BLaER1 treated with 17β-estradiol and CSF1 and Interleukin-3, amounts not matched to agents 10 nM and 100 nM (cell line): ENCODE data around the gene CCDC63.

Experiments
- H3K27ac ChIP-seq, 11 experiments: shearing (Covaris generic); formaldehyde crosslinking; 2 replicates each; pipeline ENCODE4 v1.8.1; 2022
- H3K27me3 ChIP-seq, 11 experiments: shearing (Covaris generic); formaldehyde crosslinking; 2 replicates each; pipeline ENCODE4 v1.8.1; 2022
- H3K36me3 ChIP-seq, 11 experiments: shearing (Covaris generic); formaldehyde crosslinking; 2 replicates each; pipeline ENCODE4 v1.8.1; 2022
- H3K4me1 ChIP-seq, 10 experiments: shearing (Covaris generic); formaldehyde crosslinking; 2 replicates each; pipeline ENCODE4 v1.8.1; 2022
- H3K4me2 ChIP-seq, 11 experiments: shearing (Covaris generic); formaldehyde crosslinking; 2 replicates each; pipeline ENCODE4 v1.8.1; 2022
- H3K4me3 ChIP-seq, 10 experiments: shearing (Covaris generic); formaldehyde crosslinking; 2 replicates each; pipeline ENCODE4 v1.8.1; 2022
- H3K9ac ChIP-seq, 11 experiments: shearing (Covaris generic); formaldehyde crosslinking; 2 replicates each; pipeline ENCODE4 v1.8.1; 2022
- H3K9me3 ChIP-seq, 11 experiments: shearing (Covaris generic); formaldehyde crosslinking; replicated peaks in 1 of 11; 2 replicates each; pipeline ENCODE4 v1.8.1; 2022
- H4K20me1 ChIP-seq, 11 experiments: shearing (Covaris generic); formaldehyde crosslinking; 2 replicates each; pipeline ENCODE4 v1.8.1; 2022
- Cebpa-rat ChIP-seq, 11 experiments: shearing (Covaris generic); IDR thresholded peaks; 2 replicates each; pipeline ENCODE4 v1.8.1; 2022

CCDC63 gene

GRCh38 chr12:110826592-110827200 lies 20.1 kb upstream of the CCDC63 start:
- H3K36me3 ChIP-seq: no peaks in the 10 kb centered on the region
- no peaks in the 10 kb centered on the region for H3K27me3 ChIP-seq
- H3K4me3 ChIP-seq: no peak overlapping the region
- peaks cover 4 to 16% (median 11%) of the 10 kb centered on the region in 10 experiments; a peak in 12 of 20 replicates for H3K4me1 ChIP-seq
- H3K9me3 ChIP-seq: no peaks in the 10 kb centered on the region
- peak; percentile 65 to 96 (median 78); a peak in 21 of 22 replicates for TF ChIP-seq Cebpa-rat (IDR thresholded peaks at IDR 0.05)
- H4K20me1 ChIP-seq: no peaks in the 10 kb centered on the region
- peak overlapping the region; percentile 10 to 49 (median 33); a peak in 12 of 22 replicates for H3K4me2 ChIP-seq
- H3K27ac ChIP-seq: peak overlapping the region in 3 of 11 experiments; percentile 1 to 26 (median 25); a peak in 2 of 22 replicates
- H3K9ac ChIP-seq: no peak overlapping the region

- no peak overlapping the region for H3K4me3 ChIP-seq
- H3K36me3 ChIP-seq: no peaks in the 10 kb centered on the region
- no peaks in the 10 kb centered on the region for H3K27me3 ChIP-seq
- H3K27ac ChIP-seq: no peak overlapping the region
- H3K4me1 ChIP-seq: peaks cover 0 to 8% (median 5%) of the 10 kb centered on the region in 10 experiments; a peak in 10 of 20 replicates
- H3K9me3 ChIP-seq: no peaks in the 10 kb centered on the region
- no peaks in the 10 kb centered on the region for H4K20me1 ChIP-seq
- H3K4me2 ChIP-seq: no peak overlapping the region
- no peak overlapping the region for H3K9ac ChIP-seq
- no peak for TF ChIP-seq Cebpa-rat (IDR thresholded peaks at IDR 0.05)
These were observed 17.5 kb upstream of the CCDC63 start for GRCh38 chr12:110829308-110829707.

GRCh38 chr12:110836291-110836690 lies 10.5 kb upstream of the CCDC63 start:
- no peaks in the 10 kb centered on the region for H3K9me3 ChIP-seq
- TF ChIP-seq Cebpa-rat (IDR thresholded peaks at IDR 0.05): no peak
- H3K27ac ChIP-seq: no peak overlapping the region
- H3K4me1 ChIP-seq: peaks cover 0 to 13% (median 2%) of the 10 kb centered on the region in 10 experiments; a peak in 7 of 20 replicates
- no peaks in the 10 kb centered on the region for H3K36me3 ChIP-seq
- no peaks in the 10 kb centered on the region for H4K20me1 ChIP-seq
- no peak overlapping the region for H3K4me2 ChIP-seq
- no peaks in the 10 kb centered on the region for H3K27me3 ChIP-seq
- no peak overlapping the region for H3K9ac ChIP-seq
- no peak overlapping the region for H3K4me3 ChIP-seq

- no peak overlapping the region for H3K9ac ChIP-seq
- no peak overlapping the region for H3K4me2 ChIP-seq
- no peak overlapping the region for H3K27ac ChIP-seq
- no peaks in the 10 kb centered on the region for H3K9me3 ChIP-seq
- TF ChIP-seq Cebpa-rat (IDR thresholded peaks at IDR 0.05): no peak
- no peaks in the 10 kb centered on the region for H4K20me1 ChIP-seq
- peaks cover 0 to 13% (median 4%) of the 10 kb centered on the region in 10 experiments; a peak in 10 of 20 replicates for H3K4me1 ChIP-seq
- H3K4me3 ChIP-seq: no peak overlapping the region
- no peaks in the 10 kb centered on the region for H3K36me3 ChIP-seq
- H3K27me3 ChIP-seq: peaks cover 0 to 6% (median 1%) of the 10 kb centered on the region in 11 experiments; a peak in 6 of 22 replicates
These were observed 5.8 kb upstream of the CCDC63 start for GRCh38 chr12:110841007-110841406.

GRCh38 chr12:110844131-110844530 lies 2.7 kb upstream of the CCDC63 start:
- no peak overlapping the region for H3K4me3 ChIP-seq

GRCh38 chr12:110844551-110845338 lies 2.0 kb upstream of the CCDC63 start:
- Histone ChIP-seq H3K36me3 (no peaks in the 10 kb centered on the region), H3K4me1 (peaks cover 0 to 20% (median 13%) of the 10 kb centered on the region in 10 experiments; a peak in 12 of 20 replicates), H3K9me3 (peaks cover 0 to 5% (median 0%) of the 10 kb centered on the region in 11 experiments; a peak in 7 of 22 replicates), H3K9ac (no peak overlapping the region), H4K20me1 (no peaks in the 10 kb centered on the region), H3K4me2 (peak overlapping the region in 5 of 11 experiments; percentile 10 to 62 (median 26); a peak in 7 of 22 replicates), H3K27me3 (peaks cover 8 to 19% (median 11%) of the 10 kb centered on the region in 11 experiments; a peak in 15 of 22 replicates), H3K4me3 (no peak overlapping the region), H3K27ac (no peak overlapping the region)
- TF ChIP-seq Cebpa-rat (IDR thresholded peaks at IDR 0.05): no peak

More at GRCh38 chr12:110844131-110844530, 2.7 kb upstream of the CCDC63 start:
- H4K20me1 ChIP-seq: no peaks in the 10 kb centered on the region
- H3K9me3 ChIP-seq: no peaks in the 10 kb centered on the region
- no peak for TF ChIP-seq Cebpa-rat (IDR thresholded peaks at IDR 0.05)
- H3K4me1 ChIP-seq: peaks cover 0 to 14% (median 7%) of the 10 kb centered on the region in 10 experiments; a peak in 11 of 20 replicates
- no peaks in the 10 kb centered on the region for H3K36me3 ChIP-seq
- H3K27me3 ChIP-seq: peaks cover 8 to 19% (median 11%) of the 10 kb centered on the region in 11 experiments; a peak in 15 of 22 replicates
- H3K27ac ChIP-seq: no peak overlapping the region; a peak in 1 of 22 replicates
- H3K9ac ChIP-seq: no peak overlapping the region
- H3K4me2 ChIP-seq: peak overlapping the region in 7 of 11 experiments; percentile 2 to 62 (median 26); a peak in 9 of 22 replicates

- H3K4me1 ChIP-seq: peaks cover 0 to 22% (median 16%) of the 10 kb centered on the region in 10 experiments; a peak in 12 of 20 replicates
- H3K9me3 ChIP-seq: peaks cover 0 to 11% (median 0%) of the 10 kb centered on the region in 11 experiments; a peak in 7 of 22 replicates
- no peak for TF ChIP-seq Cebpa-rat (IDR thresholded peaks at IDR 0.05)
- H3K36me3 ChIP-seq: no peaks in the 10 kb centered on the region
- no peak overlapping the region for H3K9ac ChIP-seq
- no peak overlapping the region for H3K4me2 ChIP-seq
- H4K20me1 ChIP-seq: no peaks in the 10 kb centered on the region
- no peak overlapping the region for H3K27ac ChIP-seq
- peaks cover 8 to 19% (median 11%) of the 10 kb centered on the region in 11 experiments; a peak in 15 of 22 replicates for H3K27me3 ChIP-seq
- H3K4me3 ChIP-seq: no peak overlapping the region
These were observed 1.5 kb upstream of the CCDC63 start for GRCh38 chr12:110845339-110845682.

- Histone ChIP-seq H4K20me1 (no peaks in the 10 kb centered on the region), H3K4me3 (no peak overlapping the region), H3K27me3 (peaks cover 8 to 19% (median 11%) of the 10 kb centered on the region in 11 experiments; a peak in 15 of 22 replicates), H3K9me3 (peaks cover 0 to 12% (median 0%) of the 10 kb centered on the region in 11 experiments; a peak in 7 of 22 replicates), H3K4me1 (peaks cover 0 to 22% (median 16%) of the 10 kb centered on the region in 10 experiments; a peak in 12 of 20 replicates), H3K36me3 (no peaks in the 10 kb centered on the region), H3K4me2 (no peak overlapping the region), H3K27ac (no peak overlapping the region), H3K9ac (no peak overlapping the region)
- no peak for TF ChIP-seq Cebpa-rat (IDR thresholded peaks at IDR 0.05)
These were observed 1.6 kb downstream of the CCDC63 start for GRCh38 chr12:110848314-110848923.
